Glutamatergic neuron (in vitro differentiated cells): ENCODE data around the gene SCUBE1. TPM values are rescaled to one million over a fixed set of nuclear protein-coding genes. Genes with fewer than 3 reads are reported as not detected.

Experiments used
- DNase-seq: peaks from one replicate; pipeline ENCODE4 v3.0.0; 2022
- H3K27ac Mint-ChIP-seq: one replicate; pipeline ENCODE4 v1.8.0; 2020; ENCODE audit warnings: mild to moderate bottlenecking, mixed read lengths, inconsistent platforms; ENCODE audit not compliant: unreplicated experiment
- H3K27me3 Mint-ChIP-seq: one replicate; pipeline ENCODE4 v1.8.0; 2020; ENCODE audit warnings: mild to moderate bottlenecking, moderate library complexity, mixed read lengths, inconsistent platforms; ENCODE audit not compliant: unreplicated experiment
- H3K36me3 Mint-ChIP-seq: one replicate; pipeline ENCODE4 v1.8.0; 2020; ENCODE audit warnings: mild to moderate bottlenecking, mixed read lengths, inconsistent platforms; ENCODE audit not compliant: unreplicated experiment
- H3K4me1 Mint-ChIP-seq: one replicate; pipeline ENCODE4 v1.8.0; 2020; ENCODE audit warnings: mild to moderate bottlenecking, low read depth, mixed read lengths, inconsistent platforms; ENCODE audit not compliant: unreplicated experiment
- H3K4me3 Mint-ChIP-seq: one replicate; pipeline ENCODE4 v1.8.0; 2020; ENCODE audit warnings: mild to moderate bottlenecking, mixed read lengths, inconsistent platforms; ENCODE audit not compliant: unreplicated experiment
- H3K9me3 Mint-ChIP-seq: one replicate; pipeline ENCODE4 v1.8.0; 2020; ENCODE audit warnings: mild to moderate bottlenecking, moderate library complexity, mixed read lengths, inconsistent platforms; ENCODE audit not compliant: unreplicated experiment
- CTCF ChIP-seq: fragments of 200-600 bp; sonication (generic); IDR thresholded peaks from one replicate; pipeline ENCODE4 v1.5.0; 2021; ENCODE audit not compliant: partially characterized antibody, unreplicated experiment
- total RNA-seq: library from RNA; stranded (reverse); fragmentation: NEBNext Ultra II Directional; extraction: Animal tissue kit (Norgen Biotek cat#: 25700); gene quantifications from one replicate; pipeline ENCODE4 v1.2.1, GENCODE V29; 2021; ENCODE audit not compliant: unreplicated experiment

The SCUBE1 gene
- total RNA-seq, 1 donor from 2014 or later, result 25.8 TPM

- Mint-ChIP-seq H3K4me1 (peaks cover 29% of the 10 kb centered on the region), H3K36me3 (peaks cover 9% of the 10 kb centered on the region), H3K4me3 (no peak overlapping the region), H3K27ac (no peak overlapping the region), H3K9me3 (no peaks in the 10 kb centered on the region), H3K27me3 (peaks cover 19% of the 10 kb centered on the region)
- no peak for TF ChIP-seq CTCF
- DNase-seq, result no peak
Measured at GRCh38 chr22:43299736-43300135, 43.4 kb downstream of the SCUBE1 start.

GRCh38 chr22:43298062-43298801 lies 44.9 kb downstream of the SCUBE1 start:
- H3K36me3 Mint-ChIP-seq, result peaks cover 9% of the 10 kb centered on the region
- TF ChIP-seq CTCF, result no peak
- H3K4me3 Mint-ChIP-seq, result no peak overlapping the region
- H3K27ac Mint-ChIP-seq, result no peak overlapping the region
- H3K27me3 Mint-ChIP-seq, result peaks cover 15% of the 10 kb centered on the region
- H3K4me1 Mint-ChIP-seq, result peaks cover 30% of the 10 kb centered on the region
- peaks cover 3% of the 10 kb centered on the region for H3K9me3 Mint-ChIP-seq
- no peak for DNase-seq

- peaks cover 9% of the 10 kb centered on the region for H3K36me3 Mint-ChIP-seq
- H3K27me3 Mint-ChIP-seq, result peaks cover 15% of the 10 kb centered on the region
- H3K27ac Mint-ChIP-seq, result no peak overlapping the region
- TF ChIP-seq CTCF, result no peak
- H3K4me3 Mint-ChIP-seq, result no peak overlapping the region
- H3K4me1 Mint-ChIP-seq, result peaks cover 28% of the 10 kb centered on the region
- peaks cover 3% of the 10 kb centered on the region for H3K9me3 Mint-ChIP-seq
- no peak for DNase-seq
Measured at GRCh38 chr22:43297270-43298061, 45.7 kb downstream of the SCUBE1 start.

GRCh38 chr22:43296276-43296902 lies 46.8 kb downstream of the SCUBE1 start:
- no peak for TF ChIP-seq CTCF
- no peak for DNase-seq
- no peak overlapping the region for H3K27ac Mint-ChIP-seq
- no peak overlapping the region for H3K4me3 Mint-ChIP-seq
- H3K9me3 Mint-ChIP-seq, result peaks cover 4% of the 10 kb centered on the region
- H3K36me3 Mint-ChIP-seq, result peaks cover 9% of the 10 kb centered on the region
- H3K27me3 Mint-ChIP-seq, result peaks cover 17% of the 10 kb centered on the region
- H3K4me1 Mint-ChIP-seq, result peaks cover 31% of the 10 kb centered on the region
